A204.1 (cell line): ENCODE results near the gene NR3C2.

Experiments
- FAIRE-seq: peaks from 2 replicates; lab custom pipeline; 2012; peaks lifted over from hg19 to GRCh38; lab: Jason Lieb, UNC

The NR3C2 gene

GRCh38 chr4:148441986-148442831, at the start of gene NR3C2:
NR3C2 (minus strand) TSS chr4:148442414.
- peak; percentile 89 for FAIRE-seq

GRCh38 chr4:148487181-148487580, 45.0 kb upstream of the NR3C2 start:
- no peak for FAIRE-seq

GRCh38 chr4:148481636-148482035, 39.4 kb upstream of the NR3C2 start:
- FAIRE-seq: no peak

GRCh38 chr4:148477276-148477675, 35.1 kb upstream of the NR3C2 start:
- FAIRE-seq: no peak

GRCh38 chr4:148469938-148470337, 27.7 kb upstream of the NR3C2 start:
- FAIRE-seq: no peak

- FAIRE-seq: no peak
Observed at GRCh38 chr4:148454835-148455234, 12.6 kb upstream of the NR3C2 start.

- FAIRE-seq: no peak
Observed at GRCh38 chr4:148453833-148454232, 11.6 kb upstream of the NR3C2 start.

GRCh38 chr4:148452970-148453369, 10.8 kb upstream of the NR3C2 start:
- FAIRE-seq: no peak

GRCh38 chr4:148449921-148450320, 7.7 kb upstream of the NR3C2 start:
- FAIRE-seq: no peak

- FAIRE-seq: no peak
Observed at GRCh38 chr4:148448141-148448540, 5.9 kb upstream of the NR3C2 start.

GRCh38 chr4:148447681-148448080, 5.5 kb upstream of the NR3C2 start:
- no peak for FAIRE-seq

- FAIRE-seq: no peak
Observed at GRCh38 chr4:148445860-148446330, 3.7 kb upstream of the NR3C2 start.

- FAIRE-seq: no peak
Observed at GRCh38 chr4:148445071-148445859, 3.1 kb upstream of the NR3C2 start.

GRCh38 chr4:148444296-148445070, 2.3 kb upstream of the NR3C2 start:
- FAIRE-seq: no peak

- FAIRE-seq: no peak
Observed at GRCh38 chr4:148443512-148444295, 1.5 kb upstream of the NR3C2 start.

GRCh38 chr4:148442832-148443511, 758 bp upstream of the NR3C2 start:
- no peak for FAIRE-seq

GRCh38 chr4:148441624-148441985, 609 bp downstream of the NR3C2 start:
- no peak for FAIRE-seq

- FAIRE-seq: no peak
Observed at GRCh38 chr4:148438047-148438446, 4.2 kb downstream of the NR3C2 start.

- no peak for FAIRE-seq
Observed at GRCh38 chr4:148437439-148437838, 4.8 kb downstream of the NR3C2 start.

- no peak for FAIRE-seq
Observed at GRCh38 chr4:148436512-148436911, 5.7 kb downstream of the NR3C2 start.
